Inflammatory macrophage treated with lipopolysaccharide for 4 hours (primary cell): ENCODE measurements around the gene GNS.

Source experiments
- DNase-seq: peaks from one replicate; pipeline ENCODE4 v3.0.0-alpha.2; 2020

The GNS gene

DNA sequence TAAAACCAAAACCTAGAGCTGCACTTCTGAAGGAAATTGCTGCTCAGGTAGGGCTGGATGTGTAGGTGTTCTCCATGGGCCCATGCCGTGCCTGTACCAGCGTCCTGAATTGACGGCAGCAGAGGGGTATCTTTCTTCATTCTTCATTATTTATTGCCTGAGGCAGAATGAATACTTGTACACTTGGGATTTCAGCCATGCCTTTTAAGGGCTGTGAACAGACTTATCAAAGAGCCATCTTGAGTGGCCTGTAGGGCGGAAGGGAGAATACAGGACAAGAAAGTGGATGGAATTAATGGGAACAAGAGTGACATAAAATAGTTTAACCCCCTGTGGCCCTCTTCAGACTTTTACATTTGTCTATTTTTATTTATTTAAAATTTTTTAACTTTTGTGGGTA is 87.5 kb downstream of the GNS start:
- no peak for DNase-seq

DNA sequence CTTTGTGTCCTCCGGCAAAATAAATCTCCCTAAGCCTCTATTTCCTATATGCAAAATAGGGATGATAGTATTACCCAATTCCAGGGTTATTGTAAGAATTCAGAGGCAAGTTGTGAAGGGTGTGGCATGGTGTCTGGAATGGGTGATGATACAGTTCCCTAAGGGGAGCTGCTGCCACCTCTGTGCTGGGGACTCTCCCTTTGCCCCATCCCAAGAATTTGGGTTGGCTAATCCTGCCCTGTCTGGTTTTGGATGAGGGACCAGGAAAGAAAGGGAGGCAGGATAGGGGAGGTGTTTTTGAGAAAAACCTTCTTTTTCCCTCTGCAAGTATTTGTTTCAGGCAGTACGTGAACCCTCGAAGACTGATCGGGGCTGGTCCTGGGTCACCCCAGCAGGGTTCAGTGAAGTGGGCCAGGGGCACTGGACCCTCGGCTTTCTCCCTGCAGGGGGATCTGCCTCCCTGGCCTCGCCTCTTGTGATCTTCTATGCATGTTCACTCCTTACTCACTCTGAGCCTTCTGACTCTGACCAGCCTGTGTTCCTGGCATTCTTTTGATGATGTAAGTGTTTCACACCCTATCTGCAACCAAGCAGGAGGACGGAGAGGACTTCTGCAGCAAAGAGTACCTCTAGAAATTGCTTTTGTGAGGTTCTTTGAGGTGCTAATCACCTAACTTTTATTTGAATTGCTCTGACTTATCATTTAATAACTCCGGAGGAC is 88.1 kb downstream of the GNS start:
- peak; percentile 64 for DNase-seq

DNA sequence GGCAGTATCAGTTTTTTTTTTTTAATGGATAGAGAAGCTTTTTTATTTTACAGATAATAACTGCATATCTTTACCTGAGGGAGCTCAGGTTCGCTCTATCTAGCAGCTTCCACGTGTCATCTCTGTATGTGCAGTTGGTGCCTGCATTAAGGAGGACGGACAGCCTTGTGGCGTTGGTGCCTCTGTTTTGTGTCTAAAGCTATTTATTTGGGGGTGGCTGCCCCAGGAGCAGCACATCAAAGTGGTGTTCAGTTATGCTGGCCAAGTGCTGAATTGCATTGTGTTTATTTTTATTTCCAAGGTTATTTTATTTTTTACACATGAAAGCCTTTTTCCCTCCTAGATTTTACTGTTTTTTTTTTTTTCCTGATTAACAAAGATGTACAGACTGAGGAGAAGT is 89.2 kb downstream of the GNS start:
- no peak for DNase-seq

- peak; percentile 33 for DNase-seq
Observed at GRCh38 chr12:64669270-64669842, 89.8 kb downstream of the GNS start.

DNA sequence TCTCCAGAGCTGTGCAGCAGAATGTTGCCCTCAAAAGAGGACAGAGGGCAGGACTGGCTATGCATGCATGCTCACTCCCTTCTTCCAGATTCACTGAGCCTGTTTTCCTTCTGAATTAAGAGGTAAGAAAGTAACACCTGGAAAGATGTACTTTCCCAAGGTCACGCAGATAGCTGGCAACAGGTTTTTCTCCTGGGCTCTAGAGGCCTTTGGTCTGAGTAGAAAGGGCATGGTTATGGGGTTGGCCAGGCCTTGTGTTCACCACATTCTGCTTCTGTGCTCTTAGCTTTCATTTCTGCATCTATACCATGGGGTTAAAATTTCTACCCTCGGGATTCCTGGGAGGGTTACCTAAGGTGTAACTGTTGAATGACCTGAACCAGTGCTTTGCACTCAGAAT is 91.4 kb downstream of the GNS start:
- DNase-seq: no peak

DNA sequence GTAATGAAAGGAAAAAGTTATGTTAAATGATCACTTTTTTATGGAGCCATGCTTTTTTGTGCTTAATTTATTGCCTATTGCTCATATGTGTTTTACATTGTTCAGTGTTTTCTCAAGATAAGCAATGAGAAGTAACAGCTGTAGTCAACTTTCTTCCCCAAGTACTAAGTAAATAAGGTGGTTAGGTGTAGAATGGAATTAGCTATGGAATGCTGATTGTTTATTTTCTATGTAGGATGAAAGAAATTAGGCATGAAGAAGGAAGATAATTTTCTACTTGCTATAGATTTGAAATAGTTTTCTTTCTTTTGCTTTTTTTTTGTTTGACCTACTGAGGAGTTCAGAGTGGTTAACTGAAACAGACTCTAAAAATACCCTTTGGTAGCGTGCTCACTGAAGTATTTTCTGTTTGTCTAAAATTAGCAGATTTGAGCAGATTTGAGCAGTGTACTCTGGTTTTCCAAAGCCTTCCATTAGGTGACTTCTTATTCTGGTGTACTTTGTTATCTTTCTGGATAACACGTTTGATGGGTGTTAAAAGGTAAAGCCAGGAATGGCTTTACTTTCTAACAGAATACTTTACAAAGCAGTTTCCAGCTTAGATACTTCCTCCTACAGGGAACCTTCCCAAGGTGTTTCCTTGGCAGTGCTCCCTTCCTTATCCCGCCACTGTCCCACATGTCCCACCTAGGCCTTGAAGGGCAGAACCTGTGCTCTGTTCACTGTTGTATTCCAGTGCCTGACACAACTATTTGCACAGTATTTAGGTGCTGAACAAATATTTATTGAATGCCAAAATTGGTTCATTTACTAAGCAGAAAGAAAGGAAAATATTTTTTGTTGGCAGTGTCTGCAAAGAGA is 92.9 kb downstream of the GNS start:
- DNase-seq: no peak

- DNase-seq: no peak
Observed at GRCh38 chr12:64665514-64665913, 93.7 kb downstream of the GNS start.
